SK-N-SH (cell line): ENCODE measurements around the gene UMOD. TPM values are rescaled to one million over a fixed set of nuclear protein-coding genes. Genes with fewer than 3 reads are reported as not detected.

Experiments
- CTCF ChIA-PET: fragments of 300-600, 350-600 bp; formaldehyde crosslinking; extraction: SDS; loops from one replicate; lab custom pipeline; 2021; lab: Yijun Ruan, JAX
- POLR2A ChIA-PET: fragments of 350-600 bp; sonication (Branson Sonifier 250); formaldehyde crosslinking; extraction: SDS; loops from one replicate; lab custom pipeline; 2020; ENCODE audit warnings: antibody characterized with exemption, inconsistent platforms; lab: Yijun Ruan, JAX
- DNase-seq: peaks from one replicate; pipeline ENCODE4 v3.0.0; 2012
- H2AFZ ChIP-seq: fragments of 200-600 bp; sonication (generic); 2 replicates; pipeline ENCODE4 v1.8.1; 2016; ENCODE audit warnings: antibody characterized with exemption, mild to moderate bottlenecking, low read depth
- H3F3A ChIP-seq: fragments of 200-600 bp; sonication (generic); replicated peaks from 2 replicates; pipeline ENCODE3; 2016; ENCODE audit warnings: antibody characterized with exemption, mild to moderate bottlenecking; ENCODE audit not compliant: insufficient read depth
- H3K27ac ChIP-seq, 2 experiments: fragments of 200-500 bp in 1 of 2; fragments of 200-600 bp in 1 of 2; sonication (Bioruptor generic) in 1 of 2; sonication (generic), shearing (Covaris generic) in 1 of 2; 2 replicates each; pipeline versions ENCODE4 v1.5.1 to v1.6.1; 2014 to 2016; ENCODE audit warnings: low read depth in 2 of 2, inconsistent platforms in 1 of 2, low read length in 1 of 2, mild to moderate bottlenecking in 1 of 2, mixed read lengths in 1 of 2
- H3K27me3 ChIP-seq: fragments of 200-600 bp; sonication (generic), shearing (Covaris generic); 2 replicates; pipeline ENCODE4 v1.6.1; 2016; ENCODE audit warnings: mixed run types; ENCODE audit not compliant: insufficient read depth
- H3K36me3 ChIP-seq, 2 experiments: fragments of 200-500 bp in 1 of 2; fragments of 200-600 bp in 1 of 2; sonication (Bioruptor generic) in 1 of 2; sonication (generic) in 1 of 2; replicated peaks in 1 of 2; 2 replicates each; pipeline versions ENCODE3 to v1.5.1; 2014 to 2016; ENCODE audit warnings: low read length in 1 of 2, mild to moderate bottlenecking in 1 of 2; ENCODE audit not compliant: insufficient read depth in 2 of 2, control insufficient read depth in 1 of 2
- H3K4me1 ChIP-seq, 2 experiments: fragments of 200-500 bp in 1 of 2; fragments of 200-600 bp in 1 of 2; sonication (Bioruptor generic) in 1 of 2; sonication (generic), shearing (Covaris generic) in 1 of 2; 2 replicates each; pipeline versions ENCODE4 v1.5.1 to v1.6.1; 2014 to 2016; ENCODE audit warnings: low read depth in 1 of 2, low read length in 1 of 2, mixed run types in 1 of 2; ENCODE audit not compliant: insufficient read depth in 2 of 2, control insufficient read depth in 1 of 2
- H3K4me2 ChIP-seq: fragments of 200-600 bp; sonication (generic), shearing (Covaris generic); 2 replicates; pipeline ENCODE4 v1.6.1; 2017; ENCODE audit warnings: mixed run types
- H3K4me3 ChIP-seq, 2 experiments: fragments of 200-500 bp in 1 of 2; fragments of 200-600 bp in 1 of 2; sonication (Bioruptor generic) in 1 of 2; sonication (generic), shearing (Covaris generic) in 1 of 2; 2 replicates each; pipeline versions ENCODE4 v1.5.1 to v1.8.1; 2014 to 2016; ENCODE audit warnings: low read depth in 2 of 2, inconsistent platforms in 1 of 2, low read length in 1 of 2, mild to moderate bottlenecking in 1 of 2, mixed read lengths in 1 of 2, moderate library complexity in 1 of 2
- H3K79me2 ChIP-seq: fragments of 200-600 bp; sonication (generic); 2 replicates; pipeline ENCODE4 v1.8.1; 2017; ENCODE audit warnings: mild to moderate bottlenecking; ENCODE audit not compliant: insufficient read depth
- H3K9ac ChIP-seq: fragments of 200-600 bp; sonication (generic); 2 replicates; pipeline ENCODE4 v1.6.1; 2017; ENCODE audit warnings: mixed run types
- H3K9me2 ChIP-seq: fragments of 200-600 bp; sonication (generic); 2 replicates; pipeline ENCODE4 v1.6.1; 2017; ENCODE audit warnings: mixed run types
- H3K9me3 ChIP-seq: fragments of 200-600 bp; sonication (generic); 2 replicates; pipeline ENCODE4 v1.6.1; 2017; ENCODE audit warnings: mixed run types, mild to moderate bottlenecking, moderate library complexity
- H4K20me1 ChIP-seq: fragments of 200-600 bp; sonication (generic); 2 replicates; pipeline ENCODE4 v1.6.1; 2017; ENCODE audit warnings: mild to moderate bottlenecking, mixed run types; ENCODE audit not compliant: insufficient read depth
- CHD2 ChIP-seq: fragments of 150-350 bp; IDR thresholded peaks from 2 replicates; pipeline ENCODE4 v1.6.1; 2018; ENCODE audit warnings: low read length; ENCODE audit not compliant: partially characterized antibody
- CTCF ChIP-seq: fragments of 200-600 bp; sonication (generic); IDR thresholded peaks from 2 replicates; pipeline ENCODE4 v1.6.1; 2017; ENCODE audit warnings: antibody characterized with exemption, mild to moderate bottlenecking, moderate library complexity
- EP300 ChIP-seq, 2 experiments: IDR thresholded peaks; 2 replicates each; pipeline versions ENCODE4 v1.4.0 to v1.6.1; 2012; ENCODE audit warnings: borderline replicate concordance in 1 of 2, low read depth in 1 of 2, low read length in 1 of 2
- FOXJ3 ChIP-seq: sonication (generic); formaldehyde crosslinking; IDR thresholded peaks from 2 replicates; pipeline ENCODE4 v1.5.1; 2020; ENCODE audit warnings: mild to moderate bottlenecking, missing genetic modification reagents
- IRF3 ChIP-seq: fragments of 150-350 bp; IDR thresholded peaks from 2 replicates; pipeline ENCODE4 v1.6.1; 2016; ENCODE audit warnings: mild to moderate bottlenecking, low read depth, low read length
- MAX ChIP-seq: IDR thresholded peaks from 2 replicates; pipeline ENCODE4 v1.4.0; 2012; ENCODE audit warnings: low read depth
- MEF2A ChIP-seq: IDR thresholded peaks from 2 replicates; pipeline ENCODE4 v1.4.0; 2012; ENCODE audit warnings: low read depth, borderline replicate concordance
- NFIC ChIP-seq: IDR thresholded peaks from 2 replicates; pipeline ENCODE4 v1.4.0; 2012; ENCODE audit warnings: borderline replicate concordance
- NRF1 ChIP-seq: IDR thresholded peaks from 2 replicates; pipeline ENCODE4 v1.6.1; 2012; ENCODE audit warnings: low read depth, mild to moderate bottlenecking, low read length
- PBX3 ChIP-seq: IDR thresholded peaks from 2 replicates; pipeline ENCODE4; 2012
- POLR2AphosphoS5 ChIP-seq: IDR thresholded peaks from 2 replicates; pipeline ENCODE4 v1.6.1; 2012; ENCODE audit warnings: low read depth, low read length
- RAD21 ChIP-seq: IDR thresholded peaks from 2 replicates; pipeline ENCODE4 v1.6.1; 2012; ENCODE audit warnings: mild to moderate bottlenecking, low read length
- RCOR1 ChIP-seq: fragments of 150-350 bp; IDR thresholded peaks from 2 replicates; pipeline ENCODE4 v1.6.1; 2017; ENCODE audit warnings: antibody characterized with exemption, low read length
- SIN3A ChIP-seq: IDR thresholded peaks from 2 replicates; pipeline ENCODE4 v1.6.1; 2012; ENCODE audit warnings: low read depth, mild to moderate bottlenecking, low read length, moderate library complexity, borderline replicate concordance
- SMC3 ChIP-seq: IDR thresholded peaks from 2 replicates; pipeline ENCODE4 v1.6.1; 2012; ENCODE audit warnings: low read depth, low read length, improper control_type of control experiment
- TEAD4 ChIP-seq: IDR thresholded peaks from 2 replicates; pipeline ENCODE4 v1.4.0; 2012; ENCODE audit warnings: mild to moderate bottlenecking, borderline replicate concordance; ENCODE audit not compliant: insufficient read depth
- USF2 ChIP-seq: fragments of 150-350 bp; IDR thresholded peaks from 2 replicates; pipeline ENCODE4 v1.6.1; 2017; ENCODE audit warnings: antibody characterized with exemption, low read length, low read depth, borderline replicate concordance
- YY1 ChIP-seq: IDR thresholded peaks from 2 replicates; pipeline ENCODE4 v1.4.0; 2012; ENCODE audit warnings: low read depth, mild to moderate bottlenecking
- WGBS: methylation state at CpG from one replicate; pipeline ENCODE4 v1.1.6; 2017; ENCODE audit warnings: low lambda C conversion rate; 5-methylcytosine and 5-hydroxymethylcytosine counted together
- polyA plus RNA-seq, 3 experiments: library from polyadenylated mRNA; depleted of rRNA; stranded (reverse); fragments of >200 nt; gene quantifications; 2 replicates each; pipeline ENCODE4 v1.2.3, GENCODE V29; 2012

The UMOD gene
- polyA plus RNA-seq, 1 of the 3 experiments (the other 2 are of a cell fraction), result not detected

- POLR2A ChIA-PET, result no interaction called here
These were observed 42.7 kb downstream of the UMOD start for GRCh38 chr16:20309786-20310185.

More at GRCh38 chr16:20309786-20310185, 42.7 kb downstream of the UMOD start:
- Histone ChIP-seq H3K4me3 (no peak overlapping the region), H3K27me3 (no peaks in the 10 kb centered on the region), H3K9me3 (no peaks in the 10 kb centered on the region), H2AFZ (no peak overlapping the region), H3K36me3 (no peaks in the 10 kb centered on the region), H3K9ac (no peak overlapping the region), H3K9me2 (no peaks in the 10 kb centered on the region), H3F3A (no peaks in the 10 kb centered on the region), H3K27ac (no peak overlapping the region), H4K20me1 (no peaks in the 10 kb centered on the region), H3K4me1 (no peaks in the 10 kb centered on the region), H3K79me2 (no peaks in the 10 kb centered on the region), H3K4me2 (no peak overlapping the region)
- TF ChIP-seq NFIC, result no peak
- TF ChIP-seq CTCF, result no peak
- no peak for TF ChIP-seq TEAD4
- no peak for TF ChIP-seq PBX3
- no peak for TF ChIP-seq FOXJ3
- TF ChIP-seq MEF2A, result no peak
- no peak for TF ChIP-seq SIN3A
- no peak for TF ChIP-seq RCOR1
- TF ChIP-seq CHD2, result no peak
- TF ChIP-seq SMC3, result no peak
- TF ChIP-seq POLR2AphosphoS5, result no peak
- no peak for TF ChIP-seq MAX
- no peak for TF ChIP-seq RAD21
- no peak for TF ChIP-seq EP300 (IDR thresholded peaks at IDR 0.05; ENCODE audit: borderline replicate concordance in 1 of 2, low read depth in 1 of 2, low read length in 1 of 2)
- no peak for TF ChIP-seq NRF1
- TF ChIP-seq YY1, result no peak
- no peak for TF ChIP-seq USF2
- TF ChIP-seq IRF3, result no peak
- CTCF ChIA-PET, result interaction anchor here (0.7 to 6.1 kb wide), 3 partner anchors 9 to 409 kb away, joined by 3 to 47 read pairs (median 16); no protein-coding TSS in a partner anchor
- WGBS, result 27% methylated on average over 6 of the region's 6 CpGs
- no peak for DNase-seq
